ENCODE data around the gene AP1G2. TPM values are rescaled to one million over a fixed set of nuclear protein-coding genes. Genes with fewer than 3 reads are reported as not detected.

AP1G2 gene
- total and polyA plus RNA-seq, 2 of the 4 experiments (the other 2 are of a cell fraction) = 2.9 to 19.2 TPM

GRCh38 chr14:23569443-23570151, 2.0 kb upstream of the AP1G2 start:
- Histone ChIP-seq H3K56ac (ENCODE audit: extremely low read depth, insufficient read depth, low read length) (no peak overlapping the region), H4K91ac (ENCODE audit: insufficient read depth, low read depth, low read length) (no peak overlapping the region), H3K36me3 (ENCODE audit: control insufficient read depth, insufficient read depth, low read length) (no peaks in the 10 kb centered on the region), H4K5ac (ENCODE audit: low read depth, low read length) (no peak overlapping the region), H3K9ac (ENCODE audit: low read depth, low read length) (no peak overlapping the region), H3K4me1 (ENCODE audit: control insufficient read depth, insufficient read depth, low read length) (peaks cover 2% of the 10 kb centered on the region; the same call in 1 of the 2 replicates), H2AK9ac (replicated peaks; ENCODE audit: low read depth, low read length, poor library complexity) (no peak overlapping the region), H2BK15ac (ENCODE audit: low read depth, low read length) (no peak overlapping the region), H4K20me1 (ENCODE audit: insufficient read depth, low read length) (no peaks in the 10 kb centered on the region), H3K4ac (ENCODE audit: low read depth, low read length) (no peak overlapping the region), H3K4me2 (ENCODE audit: low read depth, low read length) (no peak overlapping the region), H2AFZ (replicated peaks; ENCODE audit: low read length, poor library complexity) (peak overlapping the region; percentile 54), H3K27me3 (ENCODE audit: control insufficient read depth, insufficient read depth, low read length) (peaks cover 35% of the 10 kb centered on the region), H4K8ac (ENCODE audit: low read depth in 2 of 2, low read length in 2 of 2) (no peak overlapping the region), H2BK20ac (ENCODE audit: low read depth, low read length) (no peak overlapping the region), H3K23ac (ENCODE audit: low read depth, low read length) (no peak overlapping the region), H3K4me3 (ENCODE audit: insufficient read depth, low read depth, low read length) (no peak overlapping the region), H3K27ac (ENCODE audit: insufficient read depth, low read length) (no peak overlapping the region), H3K14ac (replicated peaks; ENCODE audit: low read depth, low read length) (no peak overlapping the region), H3K9me1 (ENCODE audit: insufficient read depth, low read length) (peaks cover 10% of the 10 kb centered on the region; the same call in 1 of the 2 replicates), H3K18ac (ENCODE audit: low read depth, low read length) (no peak overlapping the region), H2BK120ac (ENCODE audit: low read depth, low read length) (no peak overlapping the region), H3K9me3 (ENCODE audit: control insufficient read depth, insufficient read depth, low read length) (no peaks in the 10 kb centered on the region), H2BK5ac (ENCODE audit: low read depth, low read length, poor library complexity, severe bottlenecking) (no peak overlapping the region), H2AK5ac (ENCODE audit: low read depth, low read length) (no peak overlapping the region), H3K79me1 (ENCODE audit: low read depth in 1 of 2, low read length in 2 of 2) (no peaks in the 10 kb centered on the region; a peak in 1 of 4 replicates)
- intact Hi-C loops (cut with micrococcal nuclease) = no loop called here
- no peak for TF ChIP-seq SMC3 (IDR thresholded peaks at IDR 0.05; ENCODE audit: low read depth, low read length)
- no peak for TF ChIP-seq ELK1 (IDR thresholded peaks at IDR 0.05; ENCODE audit: borderline replicate concordance, low read depth, low read length)
- TF ChIP-seq NFE2L2 (IDR thresholded peaks at IDR 0.05; ENCODE audit: low read depth, low read length) = no peak
- TF ChIP-seq FOS (IDR thresholded peaks at IDR 0.05; ENCODE audit: low read depth, low read length) = no peak
- no peak for TF ChIP-seq MAZ (IDR thresholded peaks at IDR 0.05; ENCODE audit: borderline replicate concordance, low read depth, low read length)
- TF ChIP-seq CEBPB (IDR thresholded peaks at IDR 0.05; ENCODE audit: low read depth, low read length) = no peak
- TF ChIP-seq RCOR1 (IDR thresholded peaks at IDR 0.05; ENCODE audit: insufficient replicate concordance, low read length) = no peak
- TF ChIP-seq CTCF (conservative IDR thresholded peaks at IDR 0.05; ENCODE audit: low read depth, low read length) = no peak
- no peak for TF ChIP-seq MAFK (IDR thresholded peaks at IDR 0.05; ENCODE audit: low read depth, low read length)
- no peak for TF ChIP-seq USF2 (IDR thresholded peaks at IDR 0.05; ENCODE audit: low read depth, low read length)
- TF ChIP-seq MXI1 (IDR thresholded peaks at IDR 0.05; ENCODE audit: borderline replicate concordance, low read depth, low read length) = no peak
- TF ChIP-seq BHLHE40 (IDR thresholded peaks at IDR 0.05; ENCODE audit: low read depth, low read length) = no peak
- no peak for TF ChIP-seq POLR2A (IDR thresholded peaks at IDR 0.05; ENCODE audit: low read depth, low read length)
- no peak for TF ChIP-seq CHD1 (IDR thresholded peaks at IDR 0.05; ENCODE audit: low read depth, low read length)
- TF ChIP-seq RAD21 (IDR thresholded peaks at IDR 0.05; ENCODE audit: low read length) = no peak
- TF ChIP-seq RFX5 (IDR thresholded peaks at IDR 0.05; ENCODE audit: low read depth, low read length) = no peak
- in situ Hi-C loops (cut with MboI; ENCODE audit: low sequenced_read_pairs) = no loop called here
- ChIA-PET POLR2A (ENCODE audit: unreplicated experiment) (no interaction called here), CTCF (interaction anchor here (1.0 kb wide), 1 partner anchor 19 kb away, joined by 3 read pairs; no protein-coding TSS in a partner anchor)
- no peak for DNase-seq
- no CpG with 5 or more reads among the region's 7 CpGs for WGBS, 2 experiments (ENCODE audit: extremely low coverage in 2 of 2, insufficient read length in 1 of 2)
- dilution Hi-C loops (cut with HindIII; ENCODE audit: low sequenced_read_pairs, unreplicated experiment) = no loop called here
- ATAC-seq (ENCODE audit: low read depth) = no peak
- BruUV-seq (replicated peaks) = no TSS peak

Measured in IMR-90 (cell line).